HEK293 (cell line): Measurements from ENCODE around the gene SEPTIN3.

Experiments used
- EGR2 ChIP-seq: fragments of 450-650 bp; formaldehyde crosslinking; IDR thresholded peaks from 2 replicates; pipeline ENCODE4 v1.5.1; 2016; ENCODE audit warnings: low read depth, missing biosample characterization, missing genetic modification characterization
- ZNF133 ChIP-seq: fragments of 450-650 bp; formaldehyde crosslinking; IDR thresholded peaks from 2 replicates; pipeline ENCODE4 v1.5.1; 2016; ENCODE audit warnings: missing biosample characterization, missing genetic modification characterization
- ZNF501 ChIP-seq: fragments of 450-650 bp; formaldehyde crosslinking; IDR thresholded peaks from 2 replicates; pipeline ENCODE4 v1.5.1; 2016; ENCODE audit warnings: missing biosample characterization, missing genetic modification characterization
- ZNF670 ChIP-seq: fragments of 450-650 bp; formaldehyde crosslinking; IDR thresholded peaks from 2 replicates; pipeline ENCODE4 v1.5.1; 2016; ENCODE audit warnings: missing biosample characterization, missing genetic modification characterization, low read depth
- ZSCAN30 ChIP-seq: fragments of 450-650 bp; IDR thresholded peaks from 2 replicates; pipeline ENCODE4 v1.5.1; 2018; ENCODE audit warnings: missing biosample characterization, mild to moderate bottlenecking, missing genetic modification characterization, moderate library complexity
- TF ChIP-seq, protein P1 (sequence below): fragments of 450-650 bp; formaldehyde crosslinking; IDR thresholded peaks from 2 replicates; pipeline ENCODE4 v1.5.1; 2016; ENCODE audit warnings: missing biosample characterization, missing genetic modification characterization
- TF ChIP-seq, protein P2 (sequence below): fragments of 450-650 bp; formaldehyde crosslinking; IDR thresholded peaks from 2 replicates; pipeline ENCODE4 v1.5.1; 2016; ENCODE audit warnings: missing biosample characterization, missing genetic modification characterization
- TF ChIP-seq, protein P3 (sequence below): fragments of 450-650 bp; formaldehyde crosslinking; IDR thresholded peaks from 2 replicates; pipeline ENCODE4 v1.5.1; 2017; ENCODE audit warnings: missing biosample characterization, missing genetic modification characterization

DNA sequence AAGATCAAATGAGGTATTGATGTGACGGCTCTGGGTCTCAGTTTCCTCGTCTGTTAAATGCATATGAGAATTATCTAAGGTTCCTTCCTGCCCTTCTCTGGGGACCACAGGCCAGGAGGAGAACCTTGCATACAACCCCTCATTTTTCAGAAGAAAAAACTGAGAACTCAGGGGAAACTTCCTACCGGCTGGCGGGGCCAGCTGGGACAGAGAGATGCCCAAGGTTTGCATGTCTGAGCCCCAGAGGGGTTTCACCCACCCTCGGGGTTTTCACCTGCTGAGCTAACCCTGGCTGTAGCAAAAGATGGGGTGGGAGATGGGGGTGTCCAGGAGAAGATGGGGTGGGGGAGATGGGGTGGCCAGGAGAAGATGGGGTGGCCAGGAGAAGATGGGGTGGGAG is 46.9 kb upstream of the SEPTIN3 start:
- TF ChIP-seq ZNF670 (tag by site-specific recombination) (no peak), ZSCAN30 (no peak), EGR2 (tag by site-specific recombination) (no peak), ZNF133 (tag by site-specific recombination) (no peak), ZNF501 (tag by site-specific recombination) (no peak)
- TF ChIP-seq, protein P1, sequence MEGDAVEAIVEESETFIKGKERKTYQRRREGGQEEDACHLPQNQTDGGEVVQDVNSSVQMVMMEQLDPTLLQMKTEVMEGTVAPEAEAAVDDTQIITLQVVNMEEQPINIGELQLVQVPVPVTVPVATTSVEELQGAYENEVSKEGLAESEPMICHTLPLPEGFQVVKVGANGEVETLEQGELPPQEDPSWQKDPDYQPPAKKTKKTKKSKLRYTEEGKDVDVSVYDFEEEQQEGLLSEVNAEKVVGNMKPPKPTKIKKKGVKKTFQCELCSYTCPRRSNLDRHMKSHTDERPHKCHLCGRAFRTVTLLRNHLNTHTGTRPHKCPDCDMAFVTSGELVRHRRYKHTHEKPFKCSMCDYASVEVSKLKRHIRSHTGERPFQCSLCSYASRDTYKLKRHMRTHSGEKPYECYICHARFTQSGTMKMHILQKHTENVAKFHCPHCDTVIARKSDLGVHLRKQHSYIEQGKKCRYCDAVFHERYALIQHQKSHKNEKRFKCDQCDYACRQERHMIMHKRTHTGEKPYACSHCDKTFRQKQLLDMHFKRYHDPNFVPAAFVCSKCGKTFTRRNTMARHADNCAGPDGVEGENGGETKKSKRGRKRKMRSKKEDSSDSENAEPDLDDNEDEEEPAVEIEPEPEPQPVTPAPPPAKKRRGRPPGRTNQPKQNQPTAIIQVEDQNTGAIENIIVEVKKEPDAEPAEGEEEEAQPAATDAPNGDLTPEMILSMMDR (tag by site-specific recombination), result no peak
- TF ChIP-seq, protein P2, sequence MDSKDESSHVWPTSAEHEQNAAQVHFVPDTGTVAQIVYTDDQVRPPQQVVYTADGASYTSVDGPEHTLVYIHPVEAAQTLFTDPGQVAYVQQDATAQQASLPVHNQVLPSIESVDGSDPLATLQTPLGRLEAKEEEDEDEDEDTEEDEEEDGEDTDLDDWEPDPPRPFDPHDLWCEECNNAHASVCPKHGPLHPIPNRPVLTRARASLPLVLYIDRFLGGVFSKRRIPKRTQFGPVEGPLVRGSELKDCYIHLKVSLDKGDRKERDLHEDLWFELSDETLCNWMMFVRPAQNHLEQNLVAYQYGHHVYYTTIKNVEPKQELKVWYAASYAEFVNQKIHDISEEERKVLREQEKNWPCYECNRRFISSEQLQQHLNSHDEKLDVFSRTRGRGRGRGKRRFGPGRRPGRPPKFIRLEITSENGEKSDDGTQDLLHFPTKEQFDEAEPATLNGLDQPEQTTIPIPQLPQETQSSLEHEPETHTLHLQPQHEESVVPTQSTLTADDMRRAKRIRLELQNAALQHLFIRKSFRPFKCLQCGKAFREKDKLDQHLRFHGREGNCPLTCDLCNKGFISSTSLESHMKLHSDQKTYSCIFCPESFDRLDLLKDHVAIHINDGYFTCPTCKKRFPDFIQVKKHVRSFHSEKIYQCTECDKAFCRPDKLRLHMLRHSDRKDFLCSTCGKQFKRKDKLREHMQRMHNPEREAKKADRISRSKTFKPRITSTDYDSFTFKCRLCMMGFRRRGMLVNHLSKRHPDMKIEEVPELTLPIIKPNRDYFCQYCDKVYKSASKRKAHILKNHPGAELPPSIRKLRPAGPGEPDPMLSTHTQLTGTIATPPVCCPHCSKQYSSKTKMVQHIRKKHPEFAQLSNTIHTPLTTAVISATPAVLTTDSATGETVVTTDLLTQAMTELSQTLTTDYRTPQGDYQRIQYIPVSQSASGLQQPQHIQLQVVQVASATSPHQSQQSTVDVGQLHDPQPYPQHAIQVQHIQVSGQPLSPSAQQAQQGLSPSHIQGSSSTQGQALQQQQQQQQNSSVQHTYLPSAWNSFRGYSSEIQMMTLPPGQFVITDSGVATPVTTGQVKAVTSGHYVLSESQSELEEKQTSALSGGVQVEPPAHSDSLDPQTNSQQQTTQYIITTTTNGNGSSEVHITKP, result no peak
- TF ChIP-seq, protein P3, sequence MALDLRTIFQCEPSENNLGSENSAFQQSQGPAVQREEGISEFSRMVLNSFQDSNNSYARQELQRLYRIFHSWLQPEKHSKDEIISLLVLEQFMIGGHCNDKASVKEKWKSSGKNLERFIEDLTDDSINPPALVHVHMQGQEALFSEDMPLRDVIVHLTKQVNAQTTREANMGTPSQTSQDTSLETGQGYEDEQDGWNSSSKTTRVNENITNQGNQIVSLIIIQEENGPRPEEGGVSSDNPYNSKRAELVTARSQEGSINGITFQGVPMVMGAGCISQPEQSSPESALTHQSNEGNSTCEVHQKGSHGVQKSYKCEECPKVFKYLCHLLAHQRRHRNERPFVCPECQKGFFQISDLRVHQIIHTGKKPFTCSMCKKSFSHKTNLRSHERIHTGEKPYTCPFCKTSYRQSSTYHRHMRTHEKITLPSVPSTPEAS (tag by site-specific recombination), result no peak
